Measurements from ENCODE around the gene REV3L. TPM values are rescaled to one million over a fixed set of nuclear protein-coding genes. Genes with fewer than 3 reads are reported as not detected.

The REV3L gene
- total RNA-seq, 5 donors from 2014 or later (not counting 1 experiment from before 2014, with no cell fraction given): 18.0 to 27.6 (median 22.1) TPM

Other genes starting within 250 kb of the REV3L start
- gene TRAF3IP2, start 122.7 kb upstream of the REV3L start, total RNA-seq: 10 to 100 TPM; 13.8 to 21.8 (median 20.6) TPM

Measured in T-cell (primary cell).